ENCODE data around the gene BCAR3.

Gene BCAR3

DNA sequence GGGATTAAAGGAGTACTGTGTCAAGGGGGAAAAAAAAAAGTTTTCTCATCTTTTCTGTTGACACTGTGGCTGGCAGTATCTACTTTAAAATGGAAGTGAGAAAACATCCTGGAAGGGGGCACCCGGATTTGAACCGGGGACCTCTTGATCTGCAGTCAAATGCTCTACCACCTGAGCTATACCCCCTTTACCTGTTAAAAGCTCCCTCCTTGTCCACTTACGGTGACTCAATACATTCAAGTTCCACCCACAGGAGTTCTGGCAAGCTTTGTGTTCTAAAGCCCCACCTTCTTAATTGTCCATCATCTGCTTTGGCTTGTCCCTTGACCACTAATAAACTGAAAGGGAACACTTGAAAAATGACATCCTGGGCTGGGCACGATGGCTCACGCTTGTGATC lies 165.5 kb downstream of the BCAR3 start:
- TF ChIP-seq CREB1 (IDR thresholded peaks at IDR 0.05; ENCODE audit: low read depth): no peak
- TF ChIP-seq TCF12 (IDR thresholded peaks at IDR 0.05; ENCODE audit: low read depth): no peak
- 0 out of 2 replicates have a peak, but pooled peaks have one; percentile 15 for TF ChIP-seq NFIC (IDR thresholded peaks at IDR 0.05)
- TF ChIP-seq FOXM1 (IDR thresholded peaks at IDR 0.05; ENCODE audit: borderline replicate concordance, low read depth): no peak
- TF ChIP-seq TEAD4 (IDR thresholded peaks at IDR 0.05): peak; percentile 51; the same call in 1 of the 2 replicates
- TF ChIP-seq RAD21 (IDR thresholded peaks at IDR 0.05; ENCODE audit: low read depth): no peak
- TF ChIP-seq ZBTB7A (IDR thresholded peaks at IDR 0.05; ENCODE audit: low read depth): no peak
- TF ChIP-seq, protein P1, sequence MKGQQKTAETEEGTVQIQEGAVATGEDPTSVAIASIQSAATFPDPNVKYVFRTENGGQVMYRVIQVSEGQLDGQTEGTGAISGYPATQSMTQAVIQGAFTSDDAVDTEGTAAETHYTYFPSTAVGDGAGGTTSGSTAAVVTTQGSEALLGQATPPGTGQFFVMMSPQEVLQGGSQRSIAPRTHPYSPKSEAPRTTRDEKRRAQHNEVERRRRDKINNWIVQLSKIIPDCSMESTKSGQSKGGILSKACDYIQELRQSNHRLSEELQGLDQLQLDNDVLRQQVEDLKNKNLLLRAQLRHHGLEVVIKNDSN (IDR thresholded peaks at IDR 0.05): no peak
